ENCODE measurements around the gene KCNA3. TPM values are rescaled to one million over a fixed set of nuclear protein-coding genes. Genes with fewer than 3 reads are reported as not detected.

KCNA3 gene
- total RNA-seq, 4 donors from 2014 or later = 2.9 to 22.4 (median 10.9) TPM

DNA sequence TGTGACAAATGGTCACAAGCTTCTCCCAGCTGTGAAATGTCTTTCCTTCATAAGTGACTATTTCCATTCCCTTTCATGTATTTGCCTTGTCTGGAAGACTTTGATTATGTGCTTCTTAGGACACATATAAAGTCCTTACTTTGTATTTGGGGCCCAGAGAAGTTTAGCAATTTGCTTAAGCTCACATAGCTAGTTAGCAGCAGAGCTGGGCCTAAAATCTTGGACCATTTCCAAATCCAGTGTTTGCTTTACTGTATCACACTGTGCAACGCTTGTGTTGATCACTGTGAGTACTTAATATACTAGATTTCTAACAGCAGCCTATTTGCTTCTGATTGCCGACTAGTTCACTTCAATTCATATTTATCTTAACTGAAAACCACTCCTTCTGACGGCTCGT is 2.2 kb upstream of the KCNA3 start:
- Histone ChIP-seq H3K27me3 (peaks cover 63% of the 10 kb centered on the region), H3K27ac (no peak overlapping the region), H3K4me1 (peaks cover 0 to 13% (median 10%) of the 10 kb centered on the region in 4 donors), H3K36me3 (no peaks in the 10 kb centered on the region), H3K4me3 (no peak overlapping the region), H3K9me3 (no peaks in the 10 kb centered on the region)
- in situ Hi-C loops (cut with MboI; ENCODE audit: low pct_ligation_motif_present in 1 of 4, low pct_unique_long_range_greater_than_20kb in 1 of 4, low sequenced_read_pairs in 3 of 4) (no loop called here), intact Hi-C loops (cut with DNase I; ENCODE audit: low total_unique reads) (no loop called here)
- DNase-seq = no peak
- no peak for TF ChIP-seq EP300 (IDR thresholded peaks at IDR 0.05; ENCODE audit: low read depth)
- TF ChIP-seq POLR2AphosphoS5 (IDR thresholded peaks at IDR 0.05) = no peak
- no peak for TF ChIP-seq POLR2A (IDR thresholded peaks at IDR 0.05)
- TF ChIP-seq CTCF (IDR thresholded peaks at IDR 0.05) = no peak
- 70 to 76% methylated on average over 2 to 4 of the region's 4 CpGs for WGBS, 2 donors (ENCODE audit: low coverage in 1 of 2)

DNA sequence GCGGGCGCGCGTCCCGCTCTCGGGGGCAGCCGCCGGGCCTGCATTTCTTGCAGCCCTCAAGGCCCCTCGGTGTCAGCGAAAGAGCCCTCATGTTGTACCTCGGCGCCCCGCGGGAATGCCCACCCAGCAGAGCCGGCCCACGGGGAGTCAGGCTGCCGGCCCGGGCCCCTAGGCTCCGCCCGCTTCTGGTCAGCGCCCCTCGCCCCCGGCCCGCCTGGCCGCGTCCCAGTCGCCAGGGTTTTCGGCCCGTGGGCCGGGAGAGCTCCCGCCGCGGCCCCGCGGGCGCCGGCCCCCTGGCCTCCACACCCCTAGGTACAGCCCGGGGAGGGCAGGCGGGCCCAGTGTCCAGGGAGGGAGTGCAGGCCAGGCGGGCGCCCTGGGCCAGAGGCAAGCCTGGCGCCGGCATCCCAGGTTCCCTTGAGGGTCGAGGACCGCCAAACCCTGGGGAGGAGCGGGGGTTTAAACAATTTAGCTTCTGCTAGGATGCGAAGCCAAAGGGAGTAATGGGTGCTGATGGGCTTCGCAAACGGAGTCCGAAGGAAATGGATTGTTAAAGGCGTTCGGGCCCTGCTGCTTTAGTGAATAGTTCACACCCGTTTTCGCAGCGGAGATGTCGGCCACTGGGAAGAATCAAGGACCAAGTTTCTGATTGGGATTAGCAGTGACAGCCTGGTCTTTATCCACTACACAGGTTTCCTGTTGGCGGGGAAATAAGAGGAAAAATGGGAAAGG is 486 bp upstream of the KCNA3 start:
- Histone ChIP-seq H3K9me3 (no peaks in the 10 kb centered on the region), H3K27me3 (peaks cover 75% of the 10 kb centered on the region), H3K27ac (peak overlapping the region; percentile 52 to 79 (median 62)), H3K4me1 (peaks cover 0 to 13% (median 10%) of the 10 kb centered on the region in 4 donors), H3K36me3 (no peaks in the 10 kb centered on the region), H3K4me3 (peak overlapping the region; percentile 34 to 51 (median 36))
- TF ChIP-seq CTCF (IDR thresholded peaks at IDR 0.05) (no peak), POLR2A (IDR thresholded peaks at IDR 0.05) (no peak), EP300 (IDR thresholded peaks at IDR 0.05; ENCODE audit: low read depth) (no peak)
- 23 to 30% methylated on average over 4 to 36 of the region's 57 CpGs for WGBS, 2 donors (ENCODE audit: low coverage in 1 of 2)
- in situ Hi-C loops (cut with MboI; ENCODE audit: low pct_ligation_motif_present in 1 of 4, low pct_unique_long_range_greater_than_20kb in 1 of 4, low sequenced_read_pairs in 3 of 4) (no loop called here), intact Hi-C loops (cut with DNase I; ENCODE audit: low total_unique reads) (no loop called here)
- no peak for DNase-seq

DNA sequence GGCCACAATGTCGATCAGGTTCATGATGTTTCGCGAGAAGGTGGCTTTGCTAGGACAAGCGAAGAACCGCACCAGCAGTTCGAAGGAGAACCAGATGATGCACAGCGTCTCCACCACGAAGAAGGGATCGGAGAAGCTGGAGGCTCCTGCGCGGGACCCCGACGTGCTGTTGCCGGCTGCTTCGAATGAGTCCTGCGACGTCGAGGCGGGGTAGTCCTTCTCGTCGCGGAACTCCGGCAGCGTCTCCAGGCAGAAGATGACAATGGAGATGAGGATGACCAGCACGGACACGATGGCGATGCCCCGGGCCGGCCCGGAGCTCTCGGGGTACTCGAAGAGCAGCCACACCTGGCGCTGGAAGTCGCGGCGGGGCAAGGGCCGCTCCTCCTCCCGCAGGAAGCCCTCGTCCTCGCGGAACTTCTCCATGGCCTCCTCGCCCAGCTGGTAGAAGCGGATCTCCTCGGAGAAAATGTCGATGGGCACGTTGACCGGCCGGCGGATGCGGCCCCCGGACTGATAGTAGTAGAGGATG is 869 bp downstream of the KCNA3 start:
- H3K4me1 ChIP-seq = peaks cover 0 to 13% (median 10%) of the 10 kb centered on the region in 4 donors
- H3K4me3 ChIP-seq = peak overlapping the region; percentile 34 to 51 (median 36)
- DNase-seq = no peak
- TF ChIP-seq EP300 (IDR thresholded peaks at IDR 0.05; ENCODE audit: low read depth) (no peak), POLR2AphosphoS5 (IDR thresholded peaks at IDR 0.05) (no peak), POLR2A (IDR thresholded peaks at IDR 0.05) (no peak), CTCF (IDR thresholded peaks at IDR 0.05) (no peak)
- in situ Hi-C loops (cut with MboI; ENCODE audit: low pct_ligation_motif_present in 1 of 4, low pct_unique_long_range_greater_than_20kb in 1 of 4, low sequenced_read_pairs in 3 of 4) (no loop called here), intact Hi-C loops (cut with DNase I; ENCODE audit: low total_unique reads) (no loop called here)
- no peaks in the 10 kb centered on the region for H3K36me3 ChIP-seq
- peak overlapping the region; percentile 52 to 79 (median 62) for H3K27ac ChIP-seq
- WGBS, 2 donors (ENCODE audit: low coverage in 1 of 2) = 53 to 80% methylated on average over 1 to 51 of the region's 51 CpGs
- H3K9me3 ChIP-seq = no peaks in the 10 kb centered on the region
- peaks cover 81% of the 10 kb centered on the region for H3K27me3 ChIP-seq

DNA sequence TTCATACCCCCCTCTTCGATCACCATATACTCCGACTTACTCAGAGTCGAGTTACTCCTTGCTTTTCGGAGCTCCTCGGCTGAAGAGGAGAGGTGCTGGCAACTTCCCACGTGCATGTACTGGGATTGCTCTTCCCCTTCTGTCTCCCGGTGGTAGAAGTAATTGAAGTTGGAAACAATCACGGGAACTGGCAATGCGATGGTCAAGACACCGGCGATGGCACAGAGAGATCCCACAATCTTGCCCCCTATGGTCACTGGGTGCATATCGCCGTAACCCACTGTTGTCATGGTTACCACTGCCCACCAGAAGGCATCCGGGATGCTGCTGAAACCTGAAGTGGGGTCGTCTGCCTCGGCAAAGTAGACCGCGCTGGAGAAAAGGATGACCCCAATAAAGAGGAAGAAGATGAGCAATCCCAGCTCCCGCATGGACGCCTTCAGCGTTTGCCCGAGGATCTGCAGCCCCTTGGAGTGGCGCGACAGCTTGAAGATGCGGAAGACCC is 1.5 kb downstream of the KCNA3 start:
- H3K27ac ChIP-seq = peak overlapping the region; percentile 52 to 79 (median 62)
- H3K27me3 ChIP-seq = peaks cover 83% of the 10 kb centered on the region
- 66 to 89% methylated on average over 11 to 25 of the region's 25 CpGs for WGBS, 2 donors (ENCODE audit: low coverage in 1 of 2)
- H3K36me3 ChIP-seq = no peaks in the 10 kb centered on the region
- peak overlapping the region in 3 of 4 donors; percentile 34 to 51 (median 39) for H3K4me3 ChIP-seq
- peaks cover 0 to 13% (median 10%) of the 10 kb centered on the region in 4 donors for H3K4me1 ChIP-seq
- intact Hi-C loops (cut with DNase I; ENCODE audit: low total_unique reads) (no loop called here), in situ Hi-C loops (cut with MboI; ENCODE audit: low pct_ligation_motif_present in 1 of 4, low pct_unique_long_range_greater_than_20kb in 1 of 4, low sequenced_read_pairs in 3 of 4) (no loop called here)
- no peaks in the 10 kb centered on the region for H3K9me3 ChIP-seq
- no peak for DNase-seq
- TF ChIP-seq CTCF (IDR thresholded peaks at IDR 0.05) = no peak
- TF ChIP-seq EP300 (IDR thresholded peaks at IDR 0.05; ENCODE audit: low read depth) = no peak
- TF ChIP-seq POLR2A (IDR thresholded peaks at IDR 0.05) = no peak
- TF ChIP-seq POLR2AphosphoS5 (IDR thresholded peaks at IDR 0.05) = no peak

All from transverse colon (tissue), 4 donors.